HG03432 (cell line): ENCODE data around the gene SLFN14.
"Not testable (repeated sequence)": the region's sequence is repeated elsewhere in the genome, so short reads cannot be mapped to it uniquely, and the experiment has no call there.

Experiments
- ATAC-seq: cut with Tn5 transposase; IDR thresholded peaks from one replicate; pipeline ENCODE4 v1.9.1; 2021; ENCODE audit warnings: mild to moderate bottlenecking, moderate library complexity; ENCODE audit not compliant: unreplicated experiment

The SLFN14 gene

DNA sequence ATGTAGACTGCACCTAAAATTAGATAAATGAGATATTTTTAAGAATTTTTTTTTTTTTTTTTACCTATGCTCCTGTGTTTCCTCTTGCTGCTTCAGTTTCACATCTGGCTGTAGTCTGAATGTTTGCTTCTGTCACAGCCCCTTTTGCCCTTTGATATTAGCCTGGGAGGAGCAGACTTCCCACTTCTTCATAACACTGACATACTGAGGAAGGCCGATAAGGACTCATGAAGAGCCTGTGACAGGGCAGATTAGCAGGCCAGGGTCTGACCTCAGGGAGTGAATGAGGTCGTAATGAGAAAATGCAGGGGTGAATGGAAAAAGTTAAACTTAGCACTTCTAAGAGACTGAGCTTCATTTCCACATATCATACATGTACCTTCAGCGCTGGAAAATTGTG is at the start of gene SLFN14:
SLFN14 (minus strand) TSS at position 117 of the 400 bp plus-strand sequence. CDS start 2,757 bp downstream, outside the sequence.
- ATAC-seq = no peak

GRCh38 chr17:35609831-35610230 is 49.2 kb upstream of the SLFN14 start:
- ATAC-seq = no peak

- no peak for ATAC-seq
Measured at GRCh38 chr17:35607239-35607847, 46.7 kb upstream of the SLFN14 start.

- no peak for ATAC-seq
Measured at GRCh38 chr17:35605678-35606077, 45.1 kb upstream of the SLFN14 start.

GRCh38 chr17:35603674-35604073 is 43.1 kb upstream of the SLFN14 start:
- no peak for ATAC-seq

- ATAC-seq = no peak
Measured at GRCh38 chr17:35597604-35598003, 37.0 kb upstream of the SLFN14 start.

GRCh38 chr17:35596530-35597233 is 36.1 kb upstream of the SLFN14 start:
- no peak for ATAC-seq

- ATAC-seq = no peak
Measured at GRCh38 chr17:35596072-35596471, 35.5 kb upstream of the SLFN14 start.

GRCh38 chr17:35588196-35588920 is 27.7 kb upstream of the SLFN14 start:
- ATAC-seq = no peak

- peak; percentile 86 for ATAC-seq
Measured at GRCh38 chr17:35587074-35587961, 26.7 kb upstream of the SLFN14 start, which contains the start of gene AP2B1. Gene AP2B1 (plus strand): TSS chr17:35587322. CDS start chr17:35594031, 6,709 bp downstream.

GRCh38 chr17:35586569-35587073 is 26.0 kb upstream of the SLFN14 start:
- peak; percentile 13 for ATAC-seq

DNA sequence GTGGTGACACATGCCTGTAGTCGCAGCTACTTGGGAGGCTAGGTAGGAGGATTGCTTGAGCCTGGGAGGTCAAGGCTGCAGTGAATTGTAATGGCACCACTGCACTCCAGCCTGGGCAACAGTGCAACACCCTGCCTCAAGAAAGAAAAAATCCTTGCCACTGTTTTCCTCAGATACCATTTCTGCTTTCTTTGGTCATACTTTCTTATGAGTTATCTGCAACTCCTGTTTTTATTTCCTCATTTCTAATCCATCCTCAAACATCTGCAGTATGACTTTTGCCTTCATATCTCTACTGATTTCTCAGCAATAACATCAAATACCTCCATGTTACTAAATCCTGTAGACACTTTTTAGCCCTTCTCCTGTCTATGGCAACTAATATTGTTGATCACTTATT is 23.4 kb upstream of the SLFN14 start:
- ATAC-seq = no peak

DNA sequence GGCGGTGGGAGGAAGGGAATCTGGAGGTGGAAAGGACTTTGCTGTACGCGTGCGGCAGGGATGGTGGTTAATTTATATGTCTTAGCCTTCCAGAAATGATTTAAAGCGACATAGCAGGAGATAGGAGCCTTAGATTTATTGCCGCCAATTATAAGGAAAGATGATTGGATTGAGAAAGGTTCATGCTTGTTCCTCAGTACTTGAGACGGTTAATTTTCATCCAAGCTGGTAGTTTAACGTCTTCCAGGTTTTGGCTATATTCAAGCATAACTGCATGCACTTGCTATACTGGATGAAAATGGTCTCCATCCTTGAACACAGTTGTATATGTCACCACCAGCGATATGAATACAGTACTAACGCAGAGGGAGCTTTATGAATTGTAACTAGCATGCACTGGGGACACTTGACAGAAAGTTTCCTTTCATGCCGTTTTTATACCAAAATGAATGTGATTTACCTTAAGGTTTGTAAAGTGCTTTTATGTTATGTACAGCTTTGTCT is 18.4 kb upstream of the SLFN14 start:
- no peak for ATAC-seq

GRCh38 chr17:35578197-35578928 is 17.7 kb upstream of the SLFN14 start, which contains the start of gene PEX12:
Gene PEX12 (minus strand): TSS chr17:35578571. CDS start chr17:35578021, 550 bp downstream.
- ATAC-seq = peak; percentile 78

GRCh38 chr17:35577830-35578196 is 17.2 kb upstream of the SLFN14 start:
- ATAC-seq = no peak

GRCh38 chr17:35575759-35576158 is 15.1 kb upstream of the SLFN14 start:
- no peak for ATAC-seq

DNA sequence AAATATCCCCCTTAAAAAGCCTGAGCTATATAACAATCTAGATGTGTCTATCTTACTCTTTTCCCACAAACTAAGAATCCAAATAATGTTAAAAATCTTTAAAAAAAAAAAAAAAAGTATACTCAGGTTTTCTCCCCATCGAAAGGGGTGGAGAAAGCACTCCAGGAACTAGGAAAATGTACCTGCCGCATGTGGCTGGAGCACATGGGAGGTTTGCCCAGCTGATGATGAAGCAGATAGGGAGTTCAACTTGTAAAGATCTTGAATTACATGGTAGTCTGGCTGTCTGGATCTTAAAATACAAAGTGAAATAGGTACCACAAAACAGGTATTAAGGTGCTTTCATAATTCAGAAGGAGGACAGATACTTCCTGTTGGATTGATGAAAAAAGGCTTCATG is 8.8 kb upstream of the SLFN14 start:
- no peak for ATAC-seq

GRCh38 chr17:35568561-35568960 is 7.9 kb upstream of the SLFN14 start:
- no peak for ATAC-seq

DNA sequence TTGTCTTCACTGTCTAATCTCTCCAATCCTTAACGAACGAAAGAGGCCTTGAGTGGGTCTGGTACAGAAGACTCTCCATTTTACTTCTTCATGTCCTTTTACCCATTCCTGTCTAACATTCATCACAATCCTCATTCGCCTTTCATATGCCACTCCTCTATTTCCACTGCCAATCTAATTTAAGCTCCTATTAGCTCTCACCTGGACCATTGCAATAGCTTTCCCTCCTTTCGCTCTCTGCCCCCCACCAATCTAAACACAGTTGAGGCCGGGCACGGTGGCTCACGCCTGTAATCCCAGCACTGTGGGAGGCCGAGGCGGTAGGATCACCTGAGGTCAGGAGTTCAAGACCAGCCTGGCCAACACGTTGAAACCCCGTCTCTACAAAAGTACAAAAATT is 6.3 kb upstream of the SLFN14 start:
- no peak for ATAC-seq

GRCh38 chr17:35563181-35563580 is 2.6 kb upstream of the SLFN14 start:
- not testable (repeated sequence) for ATAC-seq
